Uterus (tissue), 2 donors: Measurements from ENCODE around the gene MAPK8IP2.

ENCODE experiments used
- CTCF ChIP-seq, 4 experiments: fragments of 200-600 bp in 2 of 4; fragments of 450-650 bp in 2 of 4; sonication (generic) in 2 of 4; IDR thresholded peaks; one replicate each; pipeline ENCODE4 v1.5.1; 2016 to 2019; ENCODE audit warnings: antibody characterized with exemption in 4 of 4, mild to moderate bottlenecking in 2 of 4, moderate library complexity in 1 of 4
- POLR2A ChIP-seq, 2 donors: fragments of 450-650 bp; IDR thresholded peaks; one replicate each; pipeline ENCODE4 v1.6.1; 2016; ENCODE audit warnings: antibody characterized with exemption in 2 of 2, mild to moderate bottlenecking in 1 of 2, moderate library complexity in 1 of 2

GRCh38 chr22:50628543-50629134 lies 28.0 kb downstream of the MAPK8IP2 start:
- TF ChIP-seq CTCF (IDR thresholded peaks at IDR 0.05) (no peak), POLR2A (IDR thresholded peaks at IDR 0.05) (no peak)
